Epithelial cell of esophagus (primary cell): ENCODE results near the gene IGSF11.

Experiments
- DNase-seq: peaks from one replicate; pipeline ENCODE4 v3.0.0; 2010; ENCODE audit warnings: low read depth
- H3K4me3 ChIP-seq: 2 replicates; pipeline ENCODE4 v1.5.1; 2011; ENCODE audit warnings: mild to moderate bottlenecking, low read length, control low read depth
- TF ChIP-seq, protein P1 (sequence below): IDR thresholded peaks from 2 replicates; pipeline ENCODE4 v1.5.1; 2011; ENCODE audit warnings: low read depth, mild to moderate bottlenecking, low read length, control low read depth, inconsistent platforms; ENCODE audit not compliant: insufficient read depth; ENCODE audit errors: missing control alignments

Gene IGSF11

GRCh38 chr3:118990823-118991560 lies 43.7 kb downstream of the IGSF11 start:
- DNase-seq = no peak
- no peak overlapping the region for H3K4me3 ChIP-seq
- TF ChIP-seq, protein P1, sequence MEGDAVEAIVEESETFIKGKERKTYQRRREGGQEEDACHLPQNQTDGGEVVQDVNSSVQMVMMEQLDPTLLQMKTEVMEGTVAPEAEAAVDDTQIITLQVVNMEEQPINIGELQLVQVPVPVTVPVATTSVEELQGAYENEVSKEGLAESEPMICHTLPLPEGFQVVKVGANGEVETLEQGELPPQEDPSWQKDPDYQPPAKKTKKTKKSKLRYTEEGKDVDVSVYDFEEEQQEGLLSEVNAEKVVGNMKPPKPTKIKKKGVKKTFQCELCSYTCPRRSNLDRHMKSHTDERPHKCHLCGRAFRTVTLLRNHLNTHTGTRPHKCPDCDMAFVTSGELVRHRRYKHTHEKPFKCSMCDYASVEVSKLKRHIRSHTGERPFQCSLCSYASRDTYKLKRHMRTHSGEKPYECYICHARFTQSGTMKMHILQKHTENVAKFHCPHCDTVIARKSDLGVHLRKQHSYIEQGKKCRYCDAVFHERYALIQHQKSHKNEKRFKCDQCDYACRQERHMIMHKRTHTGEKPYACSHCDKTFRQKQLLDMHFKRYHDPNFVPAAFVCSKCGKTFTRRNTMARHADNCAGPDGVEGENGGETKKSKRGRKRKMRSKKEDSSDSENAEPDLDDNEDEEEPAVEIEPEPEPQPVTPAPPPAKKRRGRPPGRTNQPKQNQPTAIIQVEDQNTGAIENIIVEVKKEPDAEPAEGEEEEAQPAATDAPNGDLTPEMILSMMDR = no peak

DNA sequence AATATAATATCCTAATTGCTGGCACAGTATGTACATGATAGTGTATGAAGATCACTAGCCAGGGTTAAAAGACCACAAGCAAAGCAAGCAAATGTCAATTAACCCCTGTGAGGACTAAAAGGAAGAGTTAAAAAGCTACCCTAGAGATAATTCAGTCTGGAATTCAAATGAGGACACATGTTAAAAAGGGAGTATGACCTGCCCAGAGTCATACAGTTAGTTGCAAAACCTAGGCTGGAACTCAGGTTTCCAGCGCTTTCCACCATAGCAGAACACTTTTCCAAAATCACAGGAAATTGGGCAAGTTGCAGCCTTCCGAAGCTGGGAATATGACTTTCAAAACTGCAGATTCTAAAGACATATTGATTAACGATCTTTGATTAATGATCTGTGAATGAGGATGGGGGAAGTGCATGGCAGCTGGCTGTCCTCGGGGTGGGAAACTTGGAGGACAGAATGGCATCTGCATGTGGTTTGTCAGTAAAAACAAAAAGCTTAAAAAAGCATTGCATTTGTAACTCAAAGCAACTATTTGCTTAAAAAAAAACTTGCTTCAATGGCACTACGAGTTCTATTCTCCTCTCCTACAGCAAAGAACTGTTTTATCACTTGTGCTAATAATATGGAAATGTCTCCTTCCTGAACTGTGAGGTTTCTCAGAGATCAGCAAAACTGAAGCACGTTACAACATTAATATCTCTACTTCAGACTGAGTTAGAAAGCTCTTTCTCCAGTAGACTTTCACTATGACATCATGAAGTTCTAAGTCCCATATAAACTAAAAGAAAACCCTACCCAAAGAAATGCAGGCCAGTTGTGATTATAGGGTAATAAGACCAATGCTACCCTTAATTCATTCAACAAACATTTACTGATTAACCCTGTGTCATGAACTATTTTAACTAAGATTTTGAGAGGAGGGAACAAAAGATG lies 46.2 kb downstream of the IGSF11 start:
- no peak overlapping the region for H3K4me3 ChIP-seq
- TF ChIP-seq, protein P1 = no peak

GRCh38 chr3:118987477-118987876 lies 47.2 kb downstream of the IGSF11 start:
- no peak for DNase-seq

More for the DNA sequence above, 46.2 kb downstream of the IGSF11 start:
- DNase-seq = no peak

GRCh38 chr3:118986734-118987133 lies 47.9 kb downstream of the IGSF11 start:
- H3K4me3 ChIP-seq = no peak overlapping the region
- no peak for DNase-seq
- TF ChIP-seq, protein P1 = no peak

More at GRCh38 chr3:118987477-118987876, 47.2 kb downstream of the IGSF11 start:
- TF ChIP-seq, protein P1 = no peak
- no peak overlapping the region for H3K4me3 ChIP-seq

DNA sequence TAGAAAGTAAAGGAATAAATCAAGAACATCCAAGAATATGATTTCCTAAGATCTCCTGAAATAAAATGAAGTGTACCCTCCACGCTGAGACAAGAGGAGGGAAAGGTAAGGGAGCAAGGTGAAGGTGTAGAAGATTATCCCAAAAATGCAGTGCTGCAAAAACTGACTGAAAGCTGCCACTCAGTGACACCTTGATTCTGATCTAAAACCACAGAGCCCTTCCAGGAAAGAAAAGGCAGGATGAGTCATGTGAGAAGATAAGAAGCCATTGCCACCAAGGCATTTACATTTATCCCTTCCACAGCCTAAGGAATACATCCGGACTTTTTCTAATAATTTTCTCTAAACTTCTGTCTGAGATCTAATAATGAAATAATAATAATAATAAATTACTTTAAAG lies 49.9 kb downstream of the IGSF11 start:
- H3K4me3 ChIP-seq = no peak overlapping the region
- DNase-seq = no peak
- TF ChIP-seq, protein P1 = no peak

- no peak overlapping the region for H3K4me3 ChIP-seq
- TF ChIP-seq, protein P1 = no peak
- no peak for DNase-seq
Observed at GRCh38 chr3:118981494-118982134, 53.0 kb downstream of the IGSF11 start.
